ENCODE data around the gene ACBD7.

Gene ACBD7

GRCh38 chr10:15112657-15113056 is 24.1 kb upstream of the ACBD7 start:
- TF ChIP-seq ZNF274 (IDR thresholded peaks at IDR 0.05; ENCODE audit: low read depth, low read length) = no peak
- no peak overlapping the region for H3K4me3 ChIP-seq (ENCODE audit: low read length)

- no peak overlapping the region for H3K4me3 ChIP-seq (ENCODE audit: low read length)
- TF ChIP-seq ZNF274 (IDR thresholded peaks at IDR 0.05; ENCODE audit: low read depth, low read length) = no peak
Observed at GRCh38 chr10:15106352-15107013, 17.9 kb upstream of the ACBD7 start.

- TF ChIP-seq ZNF274 (IDR thresholded peaks at IDR 0.05; ENCODE audit: low read depth, low read length) = no peak
Observed at GRCh38 chr10:15103513-15103912, 14.9 kb upstream of the ACBD7 start.

GRCh38 chr10:15099886-15100285 is 11.3 kb upstream of the ACBD7 start:
- TF ChIP-seq ZNF274 (IDR thresholded peaks at IDR 0.05; ENCODE audit: low read depth, low read length) = no peak
- H3K4me3 ChIP-seq (ENCODE audit: low read length) = no peak overlapping the region

More at GRCh38 chr10:15103513-15103912, 14.9 kb upstream of the ACBD7 start:
- no peak overlapping the region for H3K4me3 ChIP-seq (ENCODE audit: low read length)

- peak within 1 kb of the TSS; percentile 91 for H3K4me3 ChIP-seq (ENCODE audit: low read length)
- no peak for TF ChIP-seq ZNF274 (IDR thresholded peaks at IDR 0.05; ENCODE audit: low read depth, low read length)
Observed at GRCh38 chr10:15097011-15097812, 8.6 kb upstream of the ACBD7 start, which contains the start of gene RPP38. Gene RPP38 (plus strand): TSS chr10:15097355. CDS start chr10:15103315, 5,960 bp downstream.

- H3K4me3 ChIP-seq (ENCODE audit: low read length) = peak overlapping the region; percentile 91
- TF ChIP-seq ZNF274 (IDR thresholded peaks at IDR 0.05; ENCODE audit: low read depth, low read length) = no peak
Observed at GRCh38 chr10:15096661-15097010, 8.1 kb upstream of the ACBD7 start.

GRCh38 chr10:15092855-15093408 is 4.4 kb upstream of the ACBD7 start:
- no peak for TF ChIP-seq ZNF274 (IDR thresholded peaks at IDR 0.05; ENCODE audit: low read depth, low read length)

GRCh38 chr10:15091418-15091817 is 2.8 kb upstream of the ACBD7 start:
- H3K4me3 ChIP-seq (ENCODE audit: low read length) = no peak overlapping the region
- no peak for TF ChIP-seq ZNF274 (IDR thresholded peaks at IDR 0.05; ENCODE audit: low read depth, low read length)

More at GRCh38 chr10:15092855-15093408, 4.4 kb upstream of the ACBD7 start:
- no peak overlapping the region for H3K4me3 ChIP-seq (ENCODE audit: low read length)

- TF ChIP-seq ZNF274 (IDR thresholded peaks at IDR 0.05; ENCODE audit: low read depth, low read length) = no peak
- no peak overlapping the region for H3K4me3 ChIP-seq (ENCODE audit: low read length)
Observed at GRCh38 chr10:15084502-15084922, 4.1 kb downstream of the ACBD7 start.

- TF ChIP-seq ZNF274 (IDR thresholded peaks at IDR 0.05; ENCODE audit: low read depth, low read length) = no peak
- H3K4me3 ChIP-seq (ENCODE audit: low read length) = no peak overlapping the region
Observed at GRCh38 chr10:15083674-15084501, 4.7 kb downstream of the ACBD7 start.

GRCh38 chr10:15075421-15075820 is 13.2 kb downstream of the ACBD7 start:
- no peak overlapping the region for H3K4me3 ChIP-seq (ENCODE audit: low read length)
- no peak for TF ChIP-seq ZNF274 (IDR thresholded peaks at IDR 0.05; ENCODE audit: low read depth, low read length)

GRCh38 chr10:15072358-15072757 is 16.2 kb downstream of the ACBD7 start:
- no peak overlapping the region for H3K4me3 ChIP-seq (ENCODE audit: low read length)
- no peak for TF ChIP-seq ZNF274 (IDR thresholded peaks at IDR 0.05; ENCODE audit: low read depth, low read length)

GRCh38 chr10:15069230-15069629 is 19.3 kb downstream of the ACBD7 start:
- no peak overlapping the region for H3K4me3 ChIP-seq (ENCODE audit: low read length)
- no peak for TF ChIP-seq ZNF274 (IDR thresholded peaks at IDR 0.05; ENCODE audit: low read depth, low read length)

GRCh38 chr10:15068802-15069201 is 19.8 kb downstream of the ACBD7 start:
- no peak for TF ChIP-seq ZNF274 (IDR thresholded peaks at IDR 0.05; ENCODE audit: low read depth, low read length)
- H3K4me3 ChIP-seq (ENCODE audit: low read length) = no peak overlapping the region

All from GM08714 (cell line).